ENCODE results near the gene TSG101.

DNA sequence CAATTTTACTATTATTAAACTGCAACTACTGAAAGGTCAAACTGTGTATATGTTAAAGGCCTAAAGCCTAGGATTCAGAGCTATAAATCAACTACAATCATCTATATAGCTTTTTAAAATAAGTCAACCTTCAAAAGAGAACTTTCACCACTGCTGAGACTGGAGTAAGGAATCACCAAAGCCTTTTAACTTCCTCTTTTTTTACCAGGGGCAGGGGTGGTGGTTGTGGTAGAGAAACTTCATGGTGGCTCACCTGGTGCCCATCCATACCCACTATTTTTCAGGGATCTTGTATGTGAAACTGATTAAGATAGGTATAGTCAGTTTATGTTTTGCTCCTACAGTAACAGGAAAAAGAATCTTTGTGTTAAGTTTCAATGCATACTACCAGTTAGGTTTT, 31.5 kb downstream of the TSG101 start:
- TF ChIP-seq, protein P1, sequence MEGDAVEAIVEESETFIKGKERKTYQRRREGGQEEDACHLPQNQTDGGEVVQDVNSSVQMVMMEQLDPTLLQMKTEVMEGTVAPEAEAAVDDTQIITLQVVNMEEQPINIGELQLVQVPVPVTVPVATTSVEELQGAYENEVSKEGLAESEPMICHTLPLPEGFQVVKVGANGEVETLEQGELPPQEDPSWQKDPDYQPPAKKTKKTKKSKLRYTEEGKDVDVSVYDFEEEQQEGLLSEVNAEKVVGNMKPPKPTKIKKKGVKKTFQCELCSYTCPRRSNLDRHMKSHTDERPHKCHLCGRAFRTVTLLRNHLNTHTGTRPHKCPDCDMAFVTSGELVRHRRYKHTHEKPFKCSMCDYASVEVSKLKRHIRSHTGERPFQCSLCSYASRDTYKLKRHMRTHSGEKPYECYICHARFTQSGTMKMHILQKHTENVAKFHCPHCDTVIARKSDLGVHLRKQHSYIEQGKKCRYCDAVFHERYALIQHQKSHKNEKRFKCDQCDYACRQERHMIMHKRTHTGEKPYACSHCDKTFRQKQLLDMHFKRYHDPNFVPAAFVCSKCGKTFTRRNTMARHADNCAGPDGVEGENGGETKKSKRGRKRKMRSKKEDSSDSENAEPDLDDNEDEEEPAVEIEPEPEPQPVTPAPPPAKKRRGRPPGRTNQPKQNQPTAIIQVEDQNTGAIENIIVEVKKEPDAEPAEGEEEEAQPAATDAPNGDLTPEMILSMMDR (IDR thresholded peaks at IDR 0.05), result no peak
- no peak for TF ChIP-seq POLR2AphosphoS5 (IDR thresholded peaks at IDR 0.05; ENCODE audit: low read depth, low read length)

Data from Panc1 (cell line).